ENCODE results near the gene C2orf72. TPM values are rescaled to one million over a fixed set of nuclear protein-coding genes. Genes with fewer than 3 reads are reported as not detected.
A peak's percentile ranks its signal among the peaks of the same experiment; 100 is the strongest.

C2orf72 gene
- total and polyA plus RNA-seq, 2 of the 13 experiments (the other 11 are each of a cell fraction or from before 2014, with no cell fraction given) = 147 to 203 TPM

GRCh38 chr2:231050018-231050901 lies 12.9 kb downstream of the C2orf72 start (continued):
- peak; percentile 95 for TF ChIP-seq NR1H2 (CRISPR knock-in tag; IDR thresholded peaks at IDR 0.05; ENCODE audit: borderline replicate concordance, low read depth)
- peak; percentile 38; the same call in 1 of the 2 replicates for TF ChIP-seq MNT (IDR thresholded peaks at IDR 0.05)
- TF ChIP-seq ZSCAN22 (CRISPR knock-in tag; IDR thresholded peaks at IDR 0.05) = no peak; the same call in 1 of the 2 replicates
- 0 out of 2 replicates have a peak, but pooled peaks have one; percentile 31 for TF ChIP-seq ZNF20 (CRISPR knock-in tag; IDR thresholded peaks at IDR 0.05)
- peak; percentile 88; the same call in 1 of the 2 replicates for TF ChIP-seq ISX (CRISPR knock-in tag; conservative IDR thresholded peaks at IDR 0.05)
- TF ChIP-seq YEATS4 (CRISPR knock-in tag; IDR thresholded peaks at IDR 0.05; ENCODE audit: borderline replicate concordance) = peak; percentile 95
- peak; percentile 76; the same call in 1 of the 2 replicates for TF ChIP-seq KLF15 (CRISPR knock-in tag; IDR thresholded peaks at IDR 0.05; ENCODE audit: borderline replicate concordance)
- TF ChIP-seq SRY (CRISPR knock-in tag; IDR thresholded peaks at IDR 0.05) = no peak; the same call in 1 of the 2 replicates
- peak; percentile 94 for TF ChIP-seq TFE3 (CRISPR knock-in tag; IDR thresholded peaks at IDR 0.05)
- peak; percentile 87 for TF ChIP-seq THAP11 (CRISPR knock-in tag; IDR thresholded peaks at IDR 0.05)
- peak; percentile 76; the same call in 1 of the 2 replicates for TF ChIP-seq MTF1 (CRISPR knock-in tag; IDR thresholded peaks at IDR 0.05)
- TF ChIP-seq SRSF1 (optimal IDR thresholded peaks at IDR 0.05; ENCODE audit: low read depth, low read length) = peak; percentile 81
- peak; percentile 78; the same call in 1 of the 2 replicates for TF ChIP-seq ZNF619 (CRISPR knock-in tag; IDR thresholded peaks at IDR 0.05)
- peak; percentile 92; the same call in 1 of the 2 replicates for TF ChIP-seq FIP1L1 (IDR thresholded peaks at IDR 0.05; ENCODE audit: borderline replicate concordance, insufficient read depth, low read depth, low read length)
- peak; percentile 17; the same call in 1 of the 2 replicates for TF ChIP-seq SRF (IDR thresholded peaks at IDR 0.05; ENCODE audit: low read depth, low read length)
- 0 out of 2 replicates have a peak, but pooled peaks have one; percentile 10 for TF ChIP-seq USF2 (IDR thresholded peaks at IDR 0.05; ENCODE audit: low read depth, low read length)
- TF ChIP-seq USF2 (CRISPR knock-in tag; IDR thresholded peaks at IDR 0.05; ENCODE audit: borderline replicate concordance) = no peak
- TF ChIP-seq ZNF143 (CRISPR knock-in tag; IDR thresholded peaks at IDR 0.05) = peak; percentile 56; the same call in 1 of the 2 replicates
- TF ChIP-seq MAX (IDR thresholded peaks at IDR 0.05) = no peak
- TF ChIP-seq ZNF446 (CRISPR knock-in tag; IDR thresholded peaks at IDR 0.05) = peak; percentile 51; the same call in 1 of the 2 replicates
- TF ChIP-seq ZNF546 (CRISPR knock-in tag; conservative IDR thresholded peaks at IDR 0.05) = peak; percentile 47; the same call in 1 of the 2 replicates
- TF ChIP-seq MTA3 (CRISPR knock-in tag; IDR thresholded peaks at IDR 0.05) = no peak
- no peak; the same call in 1 of the 2 replicates for TF ChIP-seq ZNF891 (CRISPR knock-in tag; IDR thresholded peaks at IDR 0.05)
- peak; percentile 94 for TF ChIP-seq ZNF326 (CRISPR knock-in tag; IDR thresholded peaks at IDR 0.05; ENCODE audit: borderline replicate concordance)
- no peak for TF ChIP-seq ZBTB1 (CRISPR knock-in tag; IDR thresholded peaks at IDR 0.05; ENCODE audit: borderline replicate concordance)

Measured in HepG2 (cell line).